ENCODE measurements around the gene PDGFD. TPM values are rescaled to one million over a fixed set of nuclear protein-coding genes. Genes with fewer than 3 reads are reported as not detected.
"Not testable (repeated sequence)": the region's sequence is repeated elsewhere in the genome, so short reads cannot be mapped to it uniquely, and the experiment has no call there.

Gene PDGFD
- polyA plus RNA-seq, 1 donor from 2014 or later: 1.0 TPM

GRCh38 chr11:104051778-104052177, 112.2 kb downstream of the PDGFD start:
- no peak for TF ChIP-seq EZH2 (IDR thresholded peaks at IDR 0.05; ENCODE audit: borderline replicate concordance, insufficient read depth, low read length, poor library complexity, severe bottlenecking)
- TF ChIP-seq POLR2AphosphoS5 (IDR thresholded peaks at IDR 0.05): no peak
- TF ChIP-seq RAD21 (conservative IDR thresholded peaks at IDR 0.05): no peak
- TF ChIP-seq SMC3 (conservative IDR thresholded peaks at IDR 0.05; ENCODE audit: poor library complexity): no peak
- TF ChIP-seq CTCF (IDR thresholded peaks at IDR 0.05; ENCODE audit: poor library complexity, severe bottlenecking): no peak
- no peak for TF ChIP-seq TAF1 (IDR thresholded peaks at IDR 0.05; ENCODE audit: low read depth)
- no peak for TF ChIP-seq MXI1 (conservative IDR thresholded peaks at IDR 0.05; ENCODE audit: poor library complexity, severe bottlenecking)
- TF ChIP-seq REST (IDR thresholded peaks at IDR 0.05; ENCODE audit: borderline replicate concordance): no peak
- no peak for TF ChIP-seq EP300 (conservative IDR thresholded peaks at IDR 0.05; ENCODE audit: poor library complexity, severe bottlenecking)
- Histone ChIP-seq H3K4me2 (ENCODE audit: low read length) (no peak overlapping the region), H3K9me2 (ENCODE audit: insufficient read depth, low read length) (no peaks in the 10 kb centered on the region), H3K9ac (ENCODE audit: low read length) (no peak overlapping the region), H2AFZ (ENCODE audit: low read depth, low read length) (no peak overlapping the region), H3F3A (ENCODE audit: insufficient read depth, low read length, poor library complexity, severe bottlenecking) (no peaks in the 10 kb centered on the region), H3K9me3 (ENCODE audit: low read length) (no peaks in the 10 kb centered on the region), H3K27ac (ENCODE audit: low read length) (no peak overlapping the region), H3K27me3 (ENCODE audit: insufficient read depth, low read depth, low read length) (no peaks in the 10 kb centered on the region), H3K4me3 (ENCODE audit: low read length) (no peak overlapping the region), H3K79me2 (replicated peaks; ENCODE audit: insufficient read depth, low read length) (no peaks in the 10 kb centered on the region), H3K36me3 (ENCODE audit: insufficient read depth, low read length) (no peaks in the 10 kb centered on the region), H4K20me1 (ENCODE audit: insufficient read depth) (no peaks in the 10 kb centered on the region)

GRCh38 chr11:104049116-104049515, 114.8 kb downstream of the PDGFD start:
- Histone ChIP-seq H2AFZ (ENCODE audit: low read depth, low read length) (no peak overlapping the region), H3K27ac (ENCODE audit: low read length) (no peak overlapping the region), H3K79me2 (replicated peaks; ENCODE audit: insufficient read depth, low read length) (no peaks in the 10 kb centered on the region), H4K20me1 (ENCODE audit: insufficient read depth) (no peaks in the 10 kb centered on the region), H3K9ac (ENCODE audit: low read length) (no peak overlapping the region), H3K9me2 (ENCODE audit: insufficient read depth, low read length) (no peaks in the 10 kb centered on the region), H3K36me3 (ENCODE audit: insufficient read depth, low read length) (no peaks in the 10 kb centered on the region), H3K4me3 (ENCODE audit: low read length) (no peak overlapping the region), H3K4me2 (ENCODE audit: low read length) (no peak overlapping the region), H3K27me3 (ENCODE audit: insufficient read depth, low read depth, low read length) (no peaks in the 10 kb centered on the region), H3K9me3 (ENCODE audit: low read length) (no peaks in the 10 kb centered on the region), H3F3A (ENCODE audit: insufficient read depth, low read length, poor library complexity, severe bottlenecking) (no peaks in the 10 kb centered on the region)
- TF ChIP-seq RAD21 (conservative IDR thresholded peaks at IDR 0.05) (no peak), SMC3 (conservative IDR thresholded peaks at IDR 0.05; ENCODE audit: poor library complexity) (no peak), TAF1 (IDR thresholded peaks at IDR 0.05; ENCODE audit: low read depth) (no peak), MXI1 (conservative IDR thresholded peaks at IDR 0.05; ENCODE audit: poor library complexity, severe bottlenecking) (no peak), CTCF (IDR thresholded peaks at IDR 0.05; ENCODE audit: poor library complexity, severe bottlenecking) (no peak), EP300 (conservative IDR thresholded peaks at IDR 0.05; ENCODE audit: poor library complexity, severe bottlenecking) (no peak), REST (IDR thresholded peaks at IDR 0.05; ENCODE audit: borderline replicate concordance) (no peak), EZH2 (IDR thresholded peaks at IDR 0.05; ENCODE audit: borderline replicate concordance, insufficient read depth, low read length, poor library complexity, severe bottlenecking) (no peak), POLR2AphosphoS5 (IDR thresholded peaks at IDR 0.05) (no peak)

- not testable (repeated sequence) for H4K20me1 ChIP-seq (ENCODE audit: insufficient read depth); H3K27ac ChIP-seq (ENCODE audit: low read length); H3K4me2 ChIP-seq (ENCODE audit: low read length); H3K9ac ChIP-seq (ENCODE audit: low read length); H3F3A ChIP-seq (ENCODE audit: insufficient read depth, low read length, poor library complexity, severe bottlenecking); H3K4me3 ChIP-seq (ENCODE audit: low read length); H3K9me2 ChIP-seq (ENCODE audit: insufficient read depth, low read length); H3K36me3 ChIP-seq (ENCODE audit: insufficient read depth, low read length); H3K27me3 ChIP-seq (ENCODE audit: insufficient read depth, low read depth, low read length); H3K79me2 ChIP-seq (replicated peaks; ENCODE audit: insufficient read depth, low read length); H3K9me3 ChIP-seq (ENCODE audit: low read length); H2AFZ ChIP-seq (ENCODE audit: low read depth, low read length)
These were observed 117.1 kb downstream of the PDGFD start for GRCh38 chr11:104046858-104047257.

Data from neural cell (in vitro differentiated cells).